Liver (tissue), 9 donors: ENCODE measurements around the gene EIF3L. TPM values are rescaled to one million over a fixed set of nuclear protein-coding genes. Genes with fewer than 3 reads are reported as not detected.

Experiments
- DNase-seq: peaks from one replicate; pipeline ENCODE4 v3.0.0-alpha.2; 2017; ENCODE audit warnings: low spot score
- H3K27ac ChIP-seq, 2 donors: one replicate each; pipeline ENCODE4 v1.7.0; 2013; ENCODE audit warnings: inconsistent platforms in 2 of 2, low read length in 2 of 2, control low read depth in 1 of 2, low read depth in 1 of 2, mild to moderate bottlenecking in 1 of 2
- H3K27me3 ChIP-seq, 4 donors: one replicate each; pipeline versions ENCODE4 v1.6.1 to v1.7.0; 2013; ENCODE audit warnings: low read length in 3 of 4, inconsistent platforms in 1 of 4, mild to moderate bottlenecking in 1 of 4, moderate library complexity in 1 of 4; ENCODE audit not compliant: control insufficient read depth in 4 of 4, insufficient read depth in 4 of 4
- H3K36me3 ChIP-seq, 4 donors: one replicate each; pipeline versions ENCODE4 v1.6.1 to v1.7.0; 2013; ENCODE audit warnings: low read length in 3 of 4, mild to moderate bottlenecking in 3 of 4, low read depth in 1 of 4, moderate library complexity in 1 of 4; ENCODE audit not compliant: control insufficient read depth in 4 of 4, insufficient read depth in 3 of 4
- H3K4me1 ChIP-seq, 4 donors: one replicate each; pipeline versions ENCODE4 v1.6.1 to v1.7.0; 2013; ENCODE audit warnings: low read length in 3 of 4, mild to moderate bottlenecking in 3 of 4, moderate library complexity in 1 of 4; ENCODE audit not compliant: control insufficient read depth in 4 of 4, insufficient read depth in 4 of 4
- H3K4me3 ChIP-seq, 3 donors: one replicate each; pipeline versions ENCODE4 v1.6.1 to v1.7.0; 2013; ENCODE audit warnings: low read length in 3 of 3, control low read depth in 1 of 3, low read depth in 1 of 3, mild to moderate bottlenecking in 1 of 3
- H3K9ac ChIP-seq, 2 donors: one replicate each; pipeline ENCODE4 v1.7.0; 2013; ENCODE audit warnings: low read length in 2 of 2, mild to moderate bottlenecking in 2 of 2, moderate library complexity in 2 of 2, control low read depth in 1 of 2, low read depth in 1 of 2
- H3K9me3 ChIP-seq, 4 donors: one replicate each; pipeline versions ENCODE4 v1.6.1 to v1.7.0; 2013; ENCODE audit warnings: low read length in 3 of 4; ENCODE audit not compliant: control insufficient read depth in 4 of 4
- CTCF ChIP-seq: fragments of 150-350 bp; IDR thresholded peaks from 2 replicates; pipeline ENCODE4 v1.5.1; 2017; ENCODE audit warnings: improper control_type of control experiment, low read depth, low read length; ENCODE audit not compliant: missing input control
- EGR1 ChIP-seq, 2 donors: IDR thresholded peaks; 2 replicates each; pipeline ENCODE4 v1.6.1; 2016 to 2018; ENCODE audit warnings: antibody characterized with exemption in 2 of 2, low read depth in 2 of 2
- FOXA1 ChIP-seq: IDR thresholded peaks from 2 replicates; pipeline ENCODE4 v1.6.1; 2016; ENCODE audit warnings: antibody characterized with exemption
- FOXA2 ChIP-seq: IDR thresholded peaks from 2 replicates; pipeline ENCODE4 v1.6.1; 2016; ENCODE audit warnings: antibody characterized with exemption
- GABPA ChIP-seq, 2 donors: IDR thresholded peaks in 1 of 2; conservative IDR thresholded peaks in 1 of 2; 2 replicates each; pipeline ENCODE4 v1.6.1; 2016; ENCODE audit warnings: antibody characterized with exemption in 2 of 2, mild to moderate bottlenecking in 1 of 2, moderate library complexity in 1 of 2
- HNF4A ChIP-seq, 2 donors: conservative IDR thresholded peaks; 2 replicates each; pipeline ENCODE4 v1.6.1; 2016; ENCODE audit warnings: antibody characterized with exemption in 2 of 2, mild to moderate bottlenecking in 2 of 2
- HNF4G ChIP-seq: IDR thresholded peaks from 2 replicates; pipeline ENCODE4 v1.6.1; 2016; ENCODE audit warnings: antibody characterized with exemption
- JUND ChIP-seq, 2 donors: IDR thresholded peaks; 2 replicates each; pipeline ENCODE4 v1.6.1; 2016; ENCODE audit warnings: antibody characterized with exemption in 2 of 2
- MAX ChIP-seq: IDR thresholded peaks from 2 replicates; pipeline ENCODE4 v1.6.1; 2016; ENCODE audit warnings: antibody characterized with exemption
- NR2F2 ChIP-seq: IDR thresholded peaks from 2 replicates; pipeline ENCODE4 v1.6.1; 2016; ENCODE audit warnings: antibody characterized with exemption
- RAD21 ChIP-seq, 2 donors: IDR thresholded peaks; 2 replicates each; pipeline ENCODE4 v1.6.1; 2016; ENCODE audit warnings: antibody characterized with exemption in 2 of 2, mild to moderate bottlenecking in 2 of 2
- REST ChIP-seq: IDR thresholded peaks from 2 replicates; pipeline ENCODE4 v1.6.1; 2016; ENCODE audit warnings: antibody characterized with exemption, mild to moderate bottlenecking
- RXRA ChIP-seq, 2 donors: IDR thresholded peaks; 2 replicates each; pipeline ENCODE4 v1.6.1; 2017 to 2018; ENCODE audit warnings: antibody characterized with exemption in 2 of 2, mild to moderate bottlenecking in 1 of 2
- TAF1 ChIP-seq: conservative IDR thresholded peaks from 2 replicates; pipeline ENCODE4 v1.6.1; 2016; ENCODE audit warnings: antibody characterized with exemption, mild to moderate bottlenecking
- YY1 ChIP-seq: IDR thresholded peaks from 2 replicates; pipeline ENCODE4 v1.6.1; 2016; ENCODE audit warnings: antibody characterized with exemption, mild to moderate bottlenecking
- WGBS: extraction: QIAGEN DNeasy Blood & Tissue Kit; methylation state at CpG from one replicate; pipeline ENCODE4 v1.1.7; 2013; 5-methylcytosine and 5-hydroxymethylcytosine counted together
- polyA plus RNA-seq, 2 donors: library from polyadenylated mRNA; stranded (reverse) in 1 of 2; unstranded in 1 of 2; fragments of 200-250 nt in 1 of 2; fragments of >200 nt in 1 of 2; fragmentation: Nextera tagmentation in 1 of 2; extraction: Ambion mirVana in 1 of 2; gene quantifications; one replicate each; pipeline versions ENCODE4 v1.2.1 to v1.2.3, GENCODE V29; 2013 to 2015
- total RNA-seq, 2 donors: library from RNA; depleted of rRNA; stranded (reverse); fragments of >200 nt; gene quantifications; one replicate each; pipeline ENCODE4 v1.2.3, GENCODE V29; 2014
- donor health status: healthy.
- donor health status: healthy.
- donor health status: healthy.
- donor health status: healthy.
- donor health status: healthy.

Gene EIF3L
- total and polyA plus RNA-seq, 4 donors = 103 to 217 (median 111) TPM

- Histone ChIP-seq H3K27ac (no peak overlapping the region), H3K9ac (no peak overlapping the region), H3K27me3 (no peaks in the 10 kb centered on the region), H3K9me3 (no peaks in the 10 kb centered on the region), H3K4me3 (no peak overlapping the region), H3K36me3 (peaks cover 17 to 68% (median 57%) of the 10 kb centered on the region in 4 donors), H3K4me1 (no peaks in the 10 kb centered on the region)
- WGBS = 86% methylated on average over 7 of the region's 7 CpGs
- no peak for TF ChIP-seq FOXA1
- no peak for TF ChIP-seq MAX
- TF ChIP-seq HNF4A (conservative IDR thresholded peaks at IDR 0.05) = no peak
- DNase-seq = no peak
Observed at GRCh38 chr22:37870273-37870672, 21.1 kb downstream of the EIF3L start.

- Histone ChIP-seq H3K27ac (no peak overlapping the region), H3K4me1 (no peaks in the 10 kb centered on the region), H3K9me3 (no peaks in the 10 kb centered on the region), H3K36me3 (peaks cover 14 to 56% (median 41%) of the 10 kb centered on the region in 4 donors), H3K4me3 (no peak overlapping the region), H3K27me3 (no peaks in the 10 kb centered on the region), H3K9ac (no peak overlapping the region)
- WGBS = 83% methylated on average over 6 of the region's 6 CpGs
- no peak for DNase-seq
- TF ChIP-seq MAX = no peak
- no peak for TF ChIP-seq RXRA (IDR thresholded peaks at IDR 0.05)
Observed at GRCh38 chr22:37880668-37881440, 31.6 kb downstream of the EIF3L start.

- TF ChIP-seq FOXA2 = no peak
- no peak for TF ChIP-seq HNF4A (conservative IDR thresholded peaks at IDR 0.05)
- TF ChIP-seq JUND (IDR thresholded peaks at IDR 0.05) = no peak
- no peak for TF ChIP-seq EGR1 (IDR thresholded peaks at IDR 0.05; ENCODE audit: low read depth in 2 of 2)
- TF ChIP-seq REST = no peak
- no peak for TF ChIP-seq TAF1
- TF ChIP-seq RXRA (IDR thresholded peaks at IDR 0.05) = no peak
- TF ChIP-seq RAD21 (IDR thresholded peaks at IDR 0.05) = no peak
- TF ChIP-seq MAX = no peak
- TF ChIP-seq YY1 = no peak
- no peak for TF ChIP-seq HNF4G
- no peak for TF ChIP-seq GABPA (IDR thresholded peaks at IDR 0.05 in 1 of 2, conservative IDR thresholded peaks at IDR 0.05 in 1 of 2)
- TF ChIP-seq FOXA1 = no peak
- TF ChIP-seq CTCF = no peak
- no peak for TF ChIP-seq NR2F2
- Histone ChIP-seq H3K4me1 (no peaks in the 10 kb centered on the region), H3K4me3 (no peak overlapping the region), H3K36me3 (peaks cover 10 to 55% (median 33%) of the 10 kb centered on the region in 4 donors), H3K9ac (no peak overlapping the region), H3K9me3 (no peaks in the 10 kb centered on the region), H3K27ac (no peak overlapping the region), H3K27me3 (no peaks in the 10 kb centered on the region)
- 94% methylated on average over 6 of the region's 6 CpGs for WGBS
- DNase-seq = no peak
Observed at GRCh38 chr22:37884420-37884819, 35.2 kb downstream of the EIF3L start.
